Lower leg skin (tissue), 3 donors: ENCODE measurements around the gene GSC2.

Experiments used
- POLR2A ChIP-seq, 2 donors: fragments of 450-650 bp; IDR thresholded peaks; one replicate each; pipeline ENCODE4 v1.6.1; 2016 to 2017; ENCODE audit warnings: antibody characterized with exemption in 2 of 2, mild to moderate bottlenecking in 1 of 2, moderate library complexity in 1 of 2
- TF ChIP-seq, protein P1 (sequence below), 3 donors: fragments of 450-650 bp; IDR thresholded peaks; one replicate each; pipeline ENCODE4 v1.5.1; 2016; ENCODE audit warnings: antibody characterized with exemption in 3 of 3, mild to moderate bottlenecking in 3 of 3, moderate library complexity in 2 of 3

DNA sequence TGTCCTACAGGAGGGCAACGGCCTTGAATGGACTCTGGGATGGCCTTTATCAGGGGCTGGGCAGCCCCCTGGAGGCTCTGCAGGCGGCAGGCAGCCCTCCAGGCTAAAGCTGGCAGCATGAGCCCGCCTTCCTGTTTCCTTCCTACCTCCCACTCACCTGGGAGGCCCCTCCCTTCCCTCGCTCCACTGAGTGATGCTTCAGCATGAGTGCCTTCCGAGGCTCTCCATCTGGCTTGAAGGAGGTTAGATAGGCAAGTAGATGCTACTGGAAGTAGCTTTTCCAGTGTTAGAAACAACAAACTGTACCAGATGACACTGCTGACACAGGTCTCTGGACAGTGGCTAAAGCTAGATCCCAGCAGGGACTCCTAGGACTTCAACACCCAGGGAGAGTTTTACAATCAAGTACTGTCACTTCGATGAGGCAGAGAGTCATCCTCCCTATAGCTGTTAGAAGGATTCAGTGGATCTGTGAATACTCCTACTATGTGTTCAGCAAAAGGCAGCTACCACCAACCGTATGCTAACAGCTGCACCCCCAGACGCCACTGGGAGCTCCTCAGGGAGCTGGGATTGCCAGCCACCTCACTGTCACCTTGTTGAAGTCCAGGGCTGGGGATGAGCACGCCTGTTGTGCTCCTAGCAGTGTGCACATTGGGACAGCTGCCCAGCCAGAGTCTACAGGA is 32.5 kb upstream of the GSC2 start:
- TF ChIP-seq, protein P1, sequence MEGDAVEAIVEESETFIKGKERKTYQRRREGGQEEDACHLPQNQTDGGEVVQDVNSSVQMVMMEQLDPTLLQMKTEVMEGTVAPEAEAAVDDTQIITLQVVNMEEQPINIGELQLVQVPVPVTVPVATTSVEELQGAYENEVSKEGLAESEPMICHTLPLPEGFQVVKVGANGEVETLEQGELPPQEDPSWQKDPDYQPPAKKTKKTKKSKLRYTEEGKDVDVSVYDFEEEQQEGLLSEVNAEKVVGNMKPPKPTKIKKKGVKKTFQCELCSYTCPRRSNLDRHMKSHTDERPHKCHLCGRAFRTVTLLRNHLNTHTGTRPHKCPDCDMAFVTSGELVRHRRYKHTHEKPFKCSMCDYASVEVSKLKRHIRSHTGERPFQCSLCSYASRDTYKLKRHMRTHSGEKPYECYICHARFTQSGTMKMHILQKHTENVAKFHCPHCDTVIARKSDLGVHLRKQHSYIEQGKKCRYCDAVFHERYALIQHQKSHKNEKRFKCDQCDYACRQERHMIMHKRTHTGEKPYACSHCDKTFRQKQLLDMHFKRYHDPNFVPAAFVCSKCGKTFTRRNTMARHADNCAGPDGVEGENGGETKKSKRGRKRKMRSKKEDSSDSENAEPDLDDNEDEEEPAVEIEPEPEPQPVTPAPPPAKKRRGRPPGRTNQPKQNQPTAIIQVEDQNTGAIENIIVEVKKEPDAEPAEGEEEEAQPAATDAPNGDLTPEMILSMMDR (IDR thresholded peaks at IDR 0.05): no peak
- TF ChIP-seq POLR2A (IDR thresholded peaks at IDR 0.05): no peak
